Suprapubic skin (tissue), 4 donors: Measurements from ENCODE around the gene DYNC1I2.

Experiments
- CTCF ChIP-seq, 2 donors: fragments of 200-600 bp in 1 of 2; fragments of 450-650 bp in 1 of 2; sonication (generic) in 1 of 2; IDR thresholded peaks; one replicate each; pipeline ENCODE4 v1.5.1; 2016 to 2019; ENCODE audit warnings: antibody characterized with exemption in 2 of 2, mild to moderate bottlenecking in 1 of 2, moderate library complexity in 1 of 2
- EP300 ChIP-seq: sonication (generic); formaldehyde crosslinking; IDR thresholded peaks from one replicate; pipeline ENCODE4 v1.6.1; 2017; ENCODE audit warnings: antibody characterized with exemption
- POLR2A ChIP-seq, 2 donors: fragments of 450-650 bp; IDR thresholded peaks; one replicate each; pipeline ENCODE4 v1.6.1; 2017; ENCODE audit warnings: antibody characterized with exemption in 2 of 2, mild to moderate bottlenecking in 2 of 2, moderate library complexity in 2 of 2
- POLR2AphosphoS5 ChIP-seq, 3 donors: sonication (generic); formaldehyde crosslinking; IDR thresholded peaks; one replicate each; pipeline ENCODE4 v1.6.1; 2017; ENCODE audit warnings: antibody characterized with exemption in 3 of 3

DNA sequence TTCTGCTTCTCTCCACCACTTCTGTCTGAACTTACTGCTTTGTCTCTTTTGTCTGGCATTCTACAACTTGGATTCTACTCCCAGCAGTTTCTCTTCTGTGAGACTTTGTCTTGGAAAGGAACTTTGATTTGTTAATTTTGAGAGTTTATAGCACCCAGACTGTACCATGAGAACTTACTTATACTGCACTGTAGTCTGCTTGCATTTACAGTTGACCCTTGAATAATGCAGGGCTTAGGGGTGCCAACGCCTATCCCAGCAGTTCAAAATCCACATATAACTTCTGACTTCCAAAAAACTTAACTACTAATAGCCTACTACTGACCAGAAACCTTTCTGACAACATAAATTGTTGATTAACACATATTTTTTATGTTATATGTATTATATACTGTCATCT is 55.5 kb downstream of the DYNC1I2 start:
- TF ChIP-seq CTCF (IDR thresholded peaks at IDR 0.05) = no peak
- TF ChIP-seq POLR2AphosphoS5 (IDR thresholded peaks at IDR 0.05) = no peak
- TF ChIP-seq POLR2A (IDR thresholded peaks at IDR 0.05) = no peak
- TF ChIP-seq EP300 = no peak
